ENCODE results near the gene DNM2.
A peak's percentile ranks its signal among the peaks of the same experiment; 100 is the strongest.

DNM2 gene

GRCh38 chr19:10717054-10717355 lies 874 bp upstream of the DNM2 start:
- Histone ChIP-seq H3K4me3 (ENCODE audit: insufficient read length, low read depth) (no peak overlapping the region), H3K36me3 (ENCODE audit: insufficient read depth, insufficient read length, low read length) (peaks cover 44% of the 10 kb centered on the region), H3K4me1 (ENCODE audit: insufficient read depth, insufficient read length) (no peaks in the 10 kb centered on the region), H3K27me3 (ENCODE audit: insufficient read depth, insufficient read length) (no peaks in the 10 kb centered on the region), H3K9me3 (ENCODE audit: insufficient read depth, low read length) (no peaks in the 10 kb centered on the region), H3K9ac (ENCODE audit: insufficient read length, low read depth) (no peak overlapping the region)
- DNase-seq (ENCODE audit: low read depth, low spot score) = no peak
- TF ChIP-seq YY1 (IDR thresholded peaks at IDR 0.05; ENCODE audit: insufficient read depth, insufficient read length) (no peak), SUZ12 (IDR thresholded peaks at IDR 0.05; ENCODE audit: extremely low read depth, insufficient read depth, insufficient read length) (no peak), ZNF274 (IDR thresholded peaks at IDR 0.05; ENCODE audit: low read depth, low read length) (no peak)

- no peak for TF ChIP-seq SUZ12 (IDR thresholded peaks at IDR 0.05; ENCODE audit: extremely low read depth, insufficient read depth, insufficient read length)
- TF ChIP-seq YY1 (IDR thresholded peaks at IDR 0.05; ENCODE audit: insufficient read depth, insufficient read length) = no peak
- TF ChIP-seq ZNF274 (IDR thresholded peaks at IDR 0.05; ENCODE audit: low read depth, low read length) = no peak
- H3K27me3 ChIP-seq (ENCODE audit: insufficient read depth, insufficient read length) = no peaks in the 10 kb centered on the region
- peak overlapping the region; percentile 98 for H3K9ac ChIP-seq (ENCODE audit: insufficient read length, low read depth)
- no peak for DNase-seq (ENCODE audit: low read depth, low spot score)
- peak overlapping the region; percentile 99 for H3K4me3 ChIP-seq (ENCODE audit: insufficient read length, low read depth)
- no peaks in the 10 kb centered on the region for H3K9me3 ChIP-seq (ENCODE audit: insufficient read depth, low read length)
- peaks cover 38% of the 10 kb centered on the region for H3K36me3 ChIP-seq (ENCODE audit: insufficient read depth, insufficient read length, low read length)
- peaks cover 2% of the 10 kb centered on the region for H3K4me1 ChIP-seq (ENCODE audit: insufficient read depth, insufficient read length)
Measured at GRCh38 chr19:10718205-10719196, 622 bp downstream of the DNM2 start.

- Histone ChIP-seq H3K9ac (ENCODE audit: insufficient read length, low read depth) (peak overlapping the region; percentile 98), H3K9me3 (ENCODE audit: insufficient read depth, low read length) (no peaks in the 10 kb centered on the region), H3K36me3 (ENCODE audit: insufficient read depth, insufficient read length, low read length) (peaks cover 35% of the 10 kb centered on the region), H3K4me1 (ENCODE audit: insufficient read depth, insufficient read length) (peaks cover 2% of the 10 kb centered on the region), H3K4me3 (ENCODE audit: insufficient read length, low read depth) (peak overlapping the region; percentile 99), H3K27me3 (ENCODE audit: insufficient read depth, insufficient read length) (no peaks in the 10 kb centered on the region)
- no peak for TF ChIP-seq ZNF274 (IDR thresholded peaks at IDR 0.05; ENCODE audit: low read depth, low read length)
- TF ChIP-seq SUZ12 (IDR thresholded peaks at IDR 0.05; ENCODE audit: extremely low read depth, insufficient read depth, insufficient read length) = no peak
- no peak for TF ChIP-seq YY1 (IDR thresholded peaks at IDR 0.05; ENCODE audit: insufficient read depth, insufficient read length)
- DNase-seq (ENCODE audit: low read depth, low spot score) = no peak
Measured at GRCh38 chr19:10719466-10719961, 1.6 kb downstream of the DNM2 start.

- Histone ChIP-seq H3K9me3 (ENCODE audit: insufficient read depth, low read length) (no peaks in the 10 kb centered on the region), H3K4me1 (ENCODE audit: insufficient read depth, insufficient read length) (peaks cover 4% of the 10 kb centered on the region), H3K27me3 (ENCODE audit: insufficient read depth, insufficient read length) (no peaks in the 10 kb centered on the region), H3K36me3 (ENCODE audit: insufficient read depth, insufficient read length, low read length) (peaks cover 37% of the 10 kb centered on the region), H3K4me3 (ENCODE audit: insufficient read length, low read depth) (no peak overlapping the region), H3K9ac (ENCODE audit: insufficient read length, low read depth) (no peak overlapping the region)
- no peak for DNase-seq (ENCODE audit: low read depth, low spot score)
- TF ChIP-seq ZNF274 (IDR thresholded peaks at IDR 0.05; ENCODE audit: low read depth, low read length) = no peak
- TF ChIP-seq YY1 (IDR thresholded peaks at IDR 0.05; ENCODE audit: insufficient read depth, insufficient read length) = no peak
- TF ChIP-seq SUZ12 (IDR thresholded peaks at IDR 0.05; ENCODE audit: extremely low read depth, insufficient read depth, insufficient read length) = no peak
Measured at GRCh38 chr19:10720607-10721125, 2.8 kb downstream of the DNM2 start.

- no peak for DNase-seq (ENCODE audit: low read depth, low spot score)
- Histone ChIP-seq H3K4me3 (ENCODE audit: insufficient read length, low read depth) (no peak overlapping the region), H3K9me3 (ENCODE audit: insufficient read depth, low read length) (no peaks in the 10 kb centered on the region), H3K27me3 (ENCODE audit: insufficient read depth, insufficient read length) (no peaks in the 10 kb centered on the region), H3K9ac (ENCODE audit: insufficient read length, low read depth) (no peak overlapping the region), H3K4me1 (ENCODE audit: insufficient read depth, insufficient read length) (peaks cover 5% of the 10 kb centered on the region), H3K36me3 (ENCODE audit: insufficient read depth, insufficient read length, low read length) (peaks cover 53% of the 10 kb centered on the region)
- no peak for TF ChIP-seq SUZ12 (IDR thresholded peaks at IDR 0.05; ENCODE audit: extremely low read depth, insufficient read depth, insufficient read length)
- TF ChIP-seq YY1 (IDR thresholded peaks at IDR 0.05; ENCODE audit: insufficient read depth, insufficient read length) = no peak
- no peak for TF ChIP-seq ZNF274 (IDR thresholded peaks at IDR 0.05; ENCODE audit: low read depth, low read length)
Measured at GRCh38 chr19:10723591-10723990, 5.7 kb downstream of the DNM2 start.

- Histone ChIP-seq H3K36me3 (ENCODE audit: insufficient read depth, insufficient read length, low read length) (peaks cover 57% of the 10 kb centered on the region), H3K4me1 (ENCODE audit: insufficient read depth, insufficient read length) (peaks cover 10% of the 10 kb centered on the region)
- TF ChIP-seq SUZ12 (IDR thresholded peaks at IDR 0.05; ENCODE audit: extremely low read depth, insufficient read depth, insufficient read length) (no peak), YY1 (IDR thresholded peaks at IDR 0.05; ENCODE audit: insufficient read depth, insufficient read length) (no peak), ZNF274 (IDR thresholded peaks at IDR 0.05; ENCODE audit: low read depth, low read length) (no peak)
Measured at GRCh38 chr19:10724573-10725071, 6.7 kb downstream of the DNM2 start.

GRCh38 chr19:10725415-10725814 lies 7.5 kb downstream of the DNM2 start:
- Histone ChIP-seq H3K4me1 (ENCODE audit: insufficient read depth, insufficient read length) (peaks cover 10% of the 10 kb centered on the region), H3K27me3 (ENCODE audit: insufficient read depth, insufficient read length) (no peaks in the 10 kb centered on the region), H3K9me3 (ENCODE audit: insufficient read depth, low read length) (no peaks in the 10 kb centered on the region), H3K36me3 (ENCODE audit: insufficient read depth, insufficient read length, low read length) (peaks cover 59% of the 10 kb centered on the region), H3K4me3 (ENCODE audit: insufficient read length, low read depth) (no peak overlapping the region), H3K9ac (ENCODE audit: insufficient read length, low read depth) (no peak overlapping the region)
- DNase-seq (ENCODE audit: low read depth, low spot score) = no peak
- TF ChIP-seq ZNF274 (IDR thresholded peaks at IDR 0.05; ENCODE audit: low read depth, low read length) = no peak
- TF ChIP-seq YY1 (IDR thresholded peaks at IDR 0.05; ENCODE audit: insufficient read depth, insufficient read length) = no peak
- TF ChIP-seq SUZ12 (IDR thresholded peaks at IDR 0.05; ENCODE audit: extremely low read depth, insufficient read depth, insufficient read length) = no peak

More at GRCh38 chr19:10724573-10725071, 6.7 kb downstream of the DNM2 start:
- no peak overlapping the region for H3K4me3 ChIP-seq (ENCODE audit: insufficient read length, low read depth)
- no peaks in the 10 kb centered on the region for H3K27me3 ChIP-seq (ENCODE audit: insufficient read depth, insufficient read length)
- H3K9me3 ChIP-seq (ENCODE audit: insufficient read depth, low read length) = no peaks in the 10 kb centered on the region
- DNase-seq (ENCODE audit: low read depth, low spot score) = no peak
- no peak overlapping the region for H3K9ac ChIP-seq (ENCODE audit: insufficient read length, low read depth)
